Adrenal gland (tissue), 5 donors: ENCODE results near the gene BCAS4.

Source experiments
- POLR2A ChIP-seq, 2 donors: fragments of 450-650 bp; IDR thresholded peaks; one replicate each; pipeline ENCODE4 v1.6.1; 2017; ENCODE audit warnings: antibody characterized with exemption in 2 of 2, mild to moderate bottlenecking in 2 of 2, moderate library complexity in 1 of 2
- TF ChIP-seq, protein P1 (sequence below), 6 experiments: fragments of 450-650 bp in 4 of 6; fragments of 200-600 bp in 2 of 6; sonication (generic) in 1 of 6; IDR thresholded peaks; 1 replicate in 5 of 6; 2 replicates in 1 of 6; pipeline versions ENCODE4 v1.5.1 to v1.8.0; 2016 to 2021; ENCODE audit warnings: antibody characterized with exemption in 6 of 6, mild to moderate bottlenecking in 2 of 6, moderate library complexity in 1 of 6
- donor health status: DM: no; HTN: no; CAD: no.

DNA sequence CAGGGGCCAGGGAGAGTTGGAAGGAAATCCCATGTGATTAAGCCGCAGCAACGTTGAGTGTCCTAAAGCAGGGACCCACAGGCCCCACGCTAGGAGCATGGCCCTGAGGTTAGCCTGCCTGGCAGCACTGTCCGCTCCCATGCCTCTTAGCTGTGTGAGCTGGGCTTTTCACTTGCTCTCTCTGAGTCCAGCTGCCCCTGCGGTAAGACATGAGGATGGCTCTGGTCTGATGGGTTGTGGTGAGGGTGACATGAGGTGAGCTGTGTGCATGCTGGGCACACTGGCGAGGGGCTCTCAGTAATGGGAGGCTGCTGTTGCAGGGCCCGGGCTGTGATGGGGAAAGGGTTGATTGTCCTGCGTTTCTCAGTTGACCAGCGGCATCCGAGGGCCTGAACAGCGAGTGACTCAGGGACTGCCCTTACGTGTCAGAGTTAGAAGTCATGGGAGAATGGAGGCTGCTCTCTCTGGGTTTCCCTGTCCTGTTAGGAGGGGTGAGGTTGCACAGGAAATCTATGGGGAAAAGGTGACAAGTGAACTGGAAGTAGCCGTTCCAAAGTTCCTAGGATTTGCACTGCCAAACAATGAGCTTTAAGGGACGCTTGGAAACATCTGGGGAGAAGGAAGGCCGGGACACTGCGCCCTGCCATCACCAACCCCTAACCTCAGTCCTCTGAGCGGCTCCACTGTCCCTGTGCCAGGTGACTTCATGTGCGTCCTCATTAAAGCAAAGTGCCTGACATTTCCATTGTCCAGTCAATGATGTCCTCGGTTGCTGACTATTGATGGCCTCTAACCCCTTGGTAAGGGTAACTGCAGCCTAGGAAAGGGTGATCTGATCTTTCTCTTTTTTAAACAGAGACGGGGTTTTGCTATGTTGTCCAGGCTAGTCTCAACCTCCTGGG, 85.0 kb downstream of the BCAS4 start:
- TF ChIP-seq, protein P1, sequence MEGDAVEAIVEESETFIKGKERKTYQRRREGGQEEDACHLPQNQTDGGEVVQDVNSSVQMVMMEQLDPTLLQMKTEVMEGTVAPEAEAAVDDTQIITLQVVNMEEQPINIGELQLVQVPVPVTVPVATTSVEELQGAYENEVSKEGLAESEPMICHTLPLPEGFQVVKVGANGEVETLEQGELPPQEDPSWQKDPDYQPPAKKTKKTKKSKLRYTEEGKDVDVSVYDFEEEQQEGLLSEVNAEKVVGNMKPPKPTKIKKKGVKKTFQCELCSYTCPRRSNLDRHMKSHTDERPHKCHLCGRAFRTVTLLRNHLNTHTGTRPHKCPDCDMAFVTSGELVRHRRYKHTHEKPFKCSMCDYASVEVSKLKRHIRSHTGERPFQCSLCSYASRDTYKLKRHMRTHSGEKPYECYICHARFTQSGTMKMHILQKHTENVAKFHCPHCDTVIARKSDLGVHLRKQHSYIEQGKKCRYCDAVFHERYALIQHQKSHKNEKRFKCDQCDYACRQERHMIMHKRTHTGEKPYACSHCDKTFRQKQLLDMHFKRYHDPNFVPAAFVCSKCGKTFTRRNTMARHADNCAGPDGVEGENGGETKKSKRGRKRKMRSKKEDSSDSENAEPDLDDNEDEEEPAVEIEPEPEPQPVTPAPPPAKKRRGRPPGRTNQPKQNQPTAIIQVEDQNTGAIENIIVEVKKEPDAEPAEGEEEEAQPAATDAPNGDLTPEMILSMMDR (IDR thresholded peaks at IDR 0.05) = no peak
- TF ChIP-seq POLR2A (IDR thresholded peaks at IDR 0.05) = no peak
